MCF 10A (cell line): ENCODE data around the gene SLC7A5. TPM values are rescaled to one million over a fixed set of nuclear protein-coding genes. Genes with fewer than 3 reads are reported as not detected.

Experiments
- BruUV-seq: library from RNA; stranded (reverse); fragments of 400-500 nt; replicated peaks from 2 replicates; lab custom pipeline; 2021; lab: Mats Ljungman, UMichigan
- CTCF ChIA-PET: fragments of 300-600 bp; sonication (Branson Sonifier 250); formaldehyde crosslinking; extraction: SDS; loops from one replicate; lab custom pipeline; 2021; ENCODE audit warnings: antibody characterized with exemption, inconsistent platforms; lab: Yijun Ruan, JAX
- POLR2A ChIA-PET: fragments of 300-600, 350-650 bp; sonication (Branson Sonifier 250); formaldehyde crosslinking; extraction: SDS; loops from one replicate; lab custom pipeline; 2020; ENCODE audit warnings: antibody characterized with exemption, inconsistent platforms; lab: Yijun Ruan, JAX
- DNase-seq: peaks from one replicate; pipeline ENCODE4 v3.0.0-alpha.2; 2018; ENCODE audit not compliant: unreplicated experiment
- H3K27ac Mint-ChIP-seq: one replicate; pipeline ENCODE4 v1.8.0; 2022; ENCODE audit warnings: mild to moderate bottlenecking, low read depth, mixed read lengths; ENCODE audit not compliant: unreplicated experiment
- H3K27me3 Mint-ChIP-seq: one replicate; pipeline ENCODE4 v1.8.0; 2022; ENCODE audit warnings: mixed read lengths; ENCODE audit not compliant: insufficient read depth, unreplicated experiment
- H3K36me3 Mint-ChIP-seq: one replicate; pipeline ENCODE4 v1.8.0; 2022; ENCODE audit warnings: mild to moderate bottlenecking, moderate library complexity, mixed read lengths; ENCODE audit not compliant: insufficient read depth, unreplicated experiment
- H3K4me1 Mint-ChIP-seq: one replicate; pipeline ENCODE4 v1.8.0; 2022; ENCODE audit warnings: mixed read lengths; ENCODE audit not compliant: insufficient read depth, unreplicated experiment
- H3K4me3 Mint-ChIP-seq: one replicate; pipeline ENCODE4 v1.8.0; 2022; ENCODE audit warnings: mild to moderate bottlenecking, moderate library complexity, mixed read lengths; ENCODE audit not compliant: unreplicated experiment
- H3K9me3 Mint-ChIP-seq: one replicate; pipeline ENCODE4 v1.8.0; 2022; ENCODE audit warnings: mixed read lengths; ENCODE audit not compliant: unreplicated experiment
- intact Hi-C: fragments of 100-400 bp; cut with micrococcal nuclease; formaldehyde crosslinking; loops from 2 replicates; pipeline ENCODE4 v1.14.1; 2022
- total RNA-seq: library from RNA; stranded (reverse); gene quantifications from 2 replicates; pipeline ENCODE4 v1.2.3, GENCODE V29; 2022
- TF ChIP-seq, protein P1 (sequence below): fragments of 200-600 bp; IDR thresholded peaks from one replicate; pipeline ENCODE4 v1.8.0; 2022; ENCODE audit warnings: antibody characterized with exemption, mild to moderate bottlenecking; ENCODE audit not compliant: unreplicated experiment

Gene SLC7A5
- total RNA-seq, 1 experiment from 2014 or later, result 1,007 TPM

- Mint-ChIP-seq H3K9me3 (no peaks in the 10 kb centered on the region), H3K27ac (no peak overlapping the region), H3K4me3 (no peak overlapping the region), H3K4me1 (peaks cover 14% of the 10 kb centered on the region), H3K36me3 (peaks cover 66% of the 10 kb centered on the region), H3K27me3 (no peaks in the 10 kb centered on the region)
- POLR2A ChIA-PET, result interaction anchor here (0.8 to 1.0 kb wide), 2 partner anchors 11 to 25 kb away, joined by 3 read pairs; no protein-coding TSS in a partner anchor
- TF ChIP-seq, protein P1, sequence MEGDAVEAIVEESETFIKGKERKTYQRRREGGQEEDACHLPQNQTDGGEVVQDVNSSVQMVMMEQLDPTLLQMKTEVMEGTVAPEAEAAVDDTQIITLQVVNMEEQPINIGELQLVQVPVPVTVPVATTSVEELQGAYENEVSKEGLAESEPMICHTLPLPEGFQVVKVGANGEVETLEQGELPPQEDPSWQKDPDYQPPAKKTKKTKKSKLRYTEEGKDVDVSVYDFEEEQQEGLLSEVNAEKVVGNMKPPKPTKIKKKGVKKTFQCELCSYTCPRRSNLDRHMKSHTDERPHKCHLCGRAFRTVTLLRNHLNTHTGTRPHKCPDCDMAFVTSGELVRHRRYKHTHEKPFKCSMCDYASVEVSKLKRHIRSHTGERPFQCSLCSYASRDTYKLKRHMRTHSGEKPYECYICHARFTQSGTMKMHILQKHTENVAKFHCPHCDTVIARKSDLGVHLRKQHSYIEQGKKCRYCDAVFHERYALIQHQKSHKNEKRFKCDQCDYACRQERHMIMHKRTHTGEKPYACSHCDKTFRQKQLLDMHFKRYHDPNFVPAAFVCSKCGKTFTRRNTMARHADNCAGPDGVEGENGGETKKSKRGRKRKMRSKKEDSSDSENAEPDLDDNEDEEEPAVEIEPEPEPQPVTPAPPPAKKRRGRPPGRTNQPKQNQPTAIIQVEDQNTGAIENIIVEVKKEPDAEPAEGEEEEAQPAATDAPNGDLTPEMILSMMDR, result no peak
- intact Hi-C loops, result no loop called here
- BruUV-seq, result no TSS peak
- CTCF ChIA-PET, result interaction anchor here (1.2 to 1.6 kb wide), 2 partner anchors 9 to 63 kb away, joined by 3 to 4 read pairs; no protein-coding TSS in a partner anchor
- no peak for DNase-seq
Measured at GRCh38 chr16:87842209-87842869, 27.0 kb downstream of the SLC7A5 start.

GRCh38 chr16:87841340-87842208 lies 27.7 kb downstream of the SLC7A5 start:
- Mint-ChIP-seq H3K36me3 (peaks cover 68% of the 10 kb centered on the region), H3K27me3 (no peaks in the 10 kb centered on the region), H3K27ac (peak overlapping the region; percentile 57), H3K9me3 (no peaks in the 10 kb centered on the region), H3K4me1 (peaks cover 14% of the 10 kb centered on the region), H3K4me3 (no peak overlapping the region)
- DNase-seq, result no peak
- POLR2A ChIA-PET, result interaction anchor here (1.0 kb wide), 1 partner anchor 25 kb away, joined by 3 read pairs; no protein-coding TSS in a partner anchor
- CTCF ChIA-PET, result interaction anchor here (1.2 to 1.6 kb wide), 2 partner anchors 10 to 62 kb away, joined by 3 to 4 read pairs; no protein-coding TSS in a partner anchor
- TF ChIP-seq, protein P1, result no peak
- intact Hi-C loops, result no loop called here
- no TSS peak for BruUV-seq

DNA sequence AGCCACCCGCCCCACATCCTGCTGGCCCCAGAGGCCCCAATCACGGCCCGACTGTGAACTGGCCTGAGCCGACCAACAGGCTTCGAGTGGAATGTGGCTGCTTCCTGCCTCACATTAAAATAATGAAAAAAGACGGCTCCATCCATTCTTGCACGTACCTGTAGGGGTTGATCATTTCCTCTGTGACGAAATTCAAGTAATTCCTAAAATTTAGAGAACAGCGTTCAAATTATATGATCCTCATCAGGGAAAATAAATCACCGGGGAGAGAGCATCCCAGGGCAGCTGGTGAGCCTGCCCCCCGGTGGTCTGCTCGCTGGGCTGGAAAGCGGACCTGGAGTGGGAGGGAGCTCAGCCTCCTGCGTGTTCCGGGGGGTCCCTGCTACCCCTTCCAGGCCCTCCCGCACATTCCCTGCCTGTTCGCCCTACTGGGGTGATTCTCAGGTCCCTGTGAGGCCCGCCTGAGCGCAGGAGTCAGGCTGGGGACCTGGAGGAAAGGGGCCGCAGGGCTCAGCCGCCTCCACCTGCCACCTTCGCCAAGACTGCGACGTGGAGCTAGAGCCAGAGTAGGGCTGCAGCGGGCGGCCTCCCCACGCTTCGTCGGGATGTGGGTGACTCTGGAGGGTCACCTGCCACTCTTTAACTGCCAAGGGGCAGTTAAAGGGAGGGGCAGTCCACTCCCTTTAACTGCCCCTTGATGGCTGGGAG lies 28.9 kb downstream of the SLC7A5 start:
- POLR2A ChIA-PET, result interaction anchor here (0.6 to 1.4 kb wide), 4 partner anchors 9 to 62 kb away, joined by 3 to 6 read pairs (median 4); no protein-coding TSS in a partner anchor
- H3K27me3 Mint-ChIP-seq, result no peaks in the 10 kb centered on the region
- BruUV-seq, result no TSS peak
- H3K27ac Mint-ChIP-seq, result no peak overlapping the region
- TF ChIP-seq, protein P1, result no peak
- H3K36me3 Mint-ChIP-seq, result peaks cover 79% of the 10 kb centered on the region
- H3K4me3 Mint-ChIP-seq, result no peak overlapping the region
- intact Hi-C loops, result no loop called here
- DNase-seq, result no peak
- no peaks in the 10 kb centered on the region for H3K9me3 Mint-ChIP-seq
- H3K4me1 Mint-ChIP-seq, result peaks cover 14% of the 10 kb centered on the region
- CTCF ChIA-PET, result interaction anchor here (0.6 to 7.6 kb wide), 5 partner anchors 10 to 61 kb away, joined by 4 to 63 read pairs (median 13); no protein-coding TSS in a partner anchor
